ENCODE data around the gene CCDC60.

The CCDC60 gene

GRCh38 chr12:119565404-119565803, 230.9 kb downstream of the CCDC60 start:
- H3K27ac ChIP-seq: no peak overlapping the region
- TF ChIP-seq ZFX (IDR thresholded peaks at IDR 0.05): no peak
- no peak for TF ChIP-seq CTCF (conservative IDR thresholded peaks at IDR 0.05)

DNA sequence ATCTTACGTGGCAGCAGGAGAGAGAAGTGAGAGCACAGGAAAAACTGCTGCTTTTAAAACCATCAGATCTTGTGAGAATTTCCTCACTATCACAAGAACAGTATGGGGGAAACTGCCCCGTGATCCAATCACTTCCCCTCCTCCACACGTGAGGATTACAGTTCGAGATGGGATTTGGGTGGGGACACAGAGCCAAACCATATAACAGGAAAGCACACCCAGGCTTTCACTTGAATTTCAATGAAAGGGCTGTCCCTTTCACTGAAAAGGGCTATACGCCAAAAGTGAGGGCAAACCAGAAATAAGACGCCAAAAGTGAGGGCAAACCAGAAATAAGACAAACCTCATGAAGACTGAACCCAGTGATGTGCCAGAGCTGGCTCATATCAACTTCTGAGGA, 236.2 kb downstream of the CCDC60 start:
- no peak overlapping the region for H3K27ac ChIP-seq
- TF ChIP-seq ZFX (IDR thresholded peaks at IDR 0.05) (no peak), CTCF (conservative IDR thresholded peaks at IDR 0.05) (no peak)

DNA sequence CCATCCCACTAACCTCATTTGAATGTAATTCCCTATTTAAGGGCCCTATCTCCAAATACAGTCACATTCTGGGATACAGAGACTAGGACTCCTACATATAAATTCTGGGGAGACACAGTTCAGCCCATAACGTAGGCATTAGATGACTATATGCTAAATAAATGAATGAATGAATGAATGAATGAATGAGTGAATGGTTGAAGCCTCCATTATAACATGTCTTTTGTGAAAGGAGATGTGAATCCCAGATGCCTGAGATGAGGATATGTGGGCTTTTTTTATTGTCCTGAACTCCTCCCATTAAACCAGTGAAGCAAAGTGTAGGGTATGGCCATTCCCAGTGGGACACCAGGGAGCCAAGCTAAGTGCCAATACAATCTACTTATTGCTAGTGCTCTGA, 238.6 kb downstream of the CCDC60 start:
- TF ChIP-seq ZFX (IDR thresholded peaks at IDR 0.05) (no peak), CTCF (conservative IDR thresholded peaks at IDR 0.05) (no peak)
- H3K27ac ChIP-seq: no peak overlapping the region

DNA sequence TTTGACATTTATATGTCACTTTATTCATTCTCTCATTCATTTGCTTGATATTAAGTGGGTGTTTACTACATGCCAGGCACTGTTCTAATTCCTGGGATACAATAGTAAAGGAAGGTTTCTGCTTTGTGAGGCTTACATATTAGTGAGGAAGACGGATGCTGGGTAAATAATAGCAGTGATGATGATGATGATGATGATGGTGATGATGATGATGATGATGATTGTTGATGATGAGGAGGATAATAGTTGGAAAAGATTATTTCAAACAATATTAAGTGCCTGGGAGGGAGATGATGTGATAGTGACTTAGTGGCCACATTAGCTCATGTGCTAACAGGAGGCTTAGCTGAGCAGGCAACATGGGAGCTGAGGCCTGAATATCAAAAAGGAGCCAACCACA, 239.7 kb downstream of the CCDC60 start:
- H3K27ac ChIP-seq: no peak overlapping the region
- TF ChIP-seq CTCF (conservative IDR thresholded peaks at IDR 0.05) (no peak), ZFX (IDR thresholded peaks at IDR 0.05) (no peak)

DNA sequence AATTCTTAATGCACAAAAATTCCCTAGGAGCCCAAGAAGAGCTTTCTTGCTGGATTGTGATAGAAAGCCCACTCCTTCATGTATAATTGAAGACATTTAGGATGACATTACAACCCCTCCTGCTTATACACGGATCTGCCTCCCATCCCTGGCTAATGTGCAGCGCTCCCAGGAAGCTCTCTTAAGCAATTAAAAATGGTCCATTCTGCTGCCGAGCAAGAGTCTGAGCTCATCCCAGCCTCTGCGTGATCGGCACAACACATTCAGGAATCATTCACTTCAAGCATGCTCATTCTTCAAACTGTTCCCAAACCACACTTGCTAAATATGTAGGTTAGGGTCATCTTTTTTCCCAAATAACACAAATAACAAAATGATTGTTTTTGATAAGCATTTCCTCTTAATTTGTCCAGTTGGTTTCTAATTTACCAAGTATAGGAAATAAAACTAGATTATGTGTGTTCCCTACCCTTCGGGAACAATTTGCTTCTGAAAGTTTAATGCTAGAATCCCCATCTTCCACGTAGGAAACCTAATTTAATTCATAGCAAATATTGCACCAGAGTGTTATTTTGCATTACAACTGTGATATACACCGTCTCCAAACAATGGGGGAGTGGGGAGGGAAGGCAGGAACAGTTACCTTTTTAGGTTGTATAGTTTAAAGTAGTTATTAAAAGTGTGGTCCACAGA, 241.7 kb downstream of the CCDC60 start:
- no peak for TF ChIP-seq ZFX (IDR thresholded peaks at IDR 0.05)
- TF ChIP-seq CTCF (conservative IDR thresholded peaks at IDR 0.05): no peak
- no peak overlapping the region for H3K27ac ChIP-seq

GRCh38 chr12:119576915-119577314, 242.4 kb downstream of the CCDC60 start:
- no peak overlapping the region for H3K27ac ChIP-seq
- TF ChIP-seq ZFX (IDR thresholded peaks at IDR 0.05) (no peak), CTCF (conservative IDR thresholded peaks at IDR 0.05) (no peak)

DNA sequence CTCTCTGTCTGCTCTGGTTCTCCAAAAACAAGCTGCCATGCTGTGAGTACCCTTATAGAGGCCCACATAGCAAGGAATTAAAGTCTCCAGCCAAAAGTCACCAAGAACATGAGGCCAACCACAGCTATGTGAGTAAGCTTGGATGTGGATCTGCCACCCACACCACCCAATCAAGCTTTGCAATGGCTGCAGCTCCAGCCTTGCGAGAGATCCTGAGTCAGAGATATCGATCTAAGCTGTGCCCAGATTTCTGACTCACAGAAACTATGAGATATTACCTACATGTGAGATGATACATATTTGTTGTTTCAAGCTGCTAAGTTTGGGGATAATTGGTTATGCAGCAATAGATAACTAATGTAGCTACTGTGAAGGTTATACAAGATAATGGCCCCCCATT, 243.6 kb downstream of the CCDC60 start:
- no peak overlapping the region for H3K27ac ChIP-seq
- TF ChIP-seq ZFX (IDR thresholded peaks at IDR 0.05) (no peak), CTCF (conservative IDR thresholded peaks at IDR 0.05) (no peak)

All from C4-2B (cell line).